ENCODE data around the gene HAND2.

HAND2 gene

DNA sequence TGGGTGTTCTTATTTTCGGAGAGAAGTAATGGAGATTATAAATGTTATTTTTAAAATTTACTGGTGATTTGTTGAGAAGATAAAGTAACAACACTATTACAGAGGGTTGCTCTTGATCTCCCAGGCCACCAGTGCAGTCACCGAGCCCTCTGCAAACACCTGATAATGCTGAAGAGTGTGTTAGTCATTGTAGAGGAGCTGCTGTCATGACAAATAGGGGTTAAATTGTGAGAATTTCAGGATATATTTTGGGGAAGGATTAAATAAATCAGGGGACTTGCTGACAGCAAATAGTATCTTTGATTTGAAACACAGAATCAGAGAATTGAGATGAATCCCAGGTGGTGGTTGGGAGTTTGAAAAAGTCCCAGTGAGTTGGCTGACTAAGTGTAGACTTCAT lies 16.7 kb upstream of the HAND2 start:
- TF ChIP-seq TEAD4 (IDR thresholded peaks at IDR 0.05): no peak
- TF ChIP-seq ZBTB7A (IDR thresholded peaks at IDR 0.05; ENCODE audit: low read depth): no peak
- TF ChIP-seq, protein P1, sequence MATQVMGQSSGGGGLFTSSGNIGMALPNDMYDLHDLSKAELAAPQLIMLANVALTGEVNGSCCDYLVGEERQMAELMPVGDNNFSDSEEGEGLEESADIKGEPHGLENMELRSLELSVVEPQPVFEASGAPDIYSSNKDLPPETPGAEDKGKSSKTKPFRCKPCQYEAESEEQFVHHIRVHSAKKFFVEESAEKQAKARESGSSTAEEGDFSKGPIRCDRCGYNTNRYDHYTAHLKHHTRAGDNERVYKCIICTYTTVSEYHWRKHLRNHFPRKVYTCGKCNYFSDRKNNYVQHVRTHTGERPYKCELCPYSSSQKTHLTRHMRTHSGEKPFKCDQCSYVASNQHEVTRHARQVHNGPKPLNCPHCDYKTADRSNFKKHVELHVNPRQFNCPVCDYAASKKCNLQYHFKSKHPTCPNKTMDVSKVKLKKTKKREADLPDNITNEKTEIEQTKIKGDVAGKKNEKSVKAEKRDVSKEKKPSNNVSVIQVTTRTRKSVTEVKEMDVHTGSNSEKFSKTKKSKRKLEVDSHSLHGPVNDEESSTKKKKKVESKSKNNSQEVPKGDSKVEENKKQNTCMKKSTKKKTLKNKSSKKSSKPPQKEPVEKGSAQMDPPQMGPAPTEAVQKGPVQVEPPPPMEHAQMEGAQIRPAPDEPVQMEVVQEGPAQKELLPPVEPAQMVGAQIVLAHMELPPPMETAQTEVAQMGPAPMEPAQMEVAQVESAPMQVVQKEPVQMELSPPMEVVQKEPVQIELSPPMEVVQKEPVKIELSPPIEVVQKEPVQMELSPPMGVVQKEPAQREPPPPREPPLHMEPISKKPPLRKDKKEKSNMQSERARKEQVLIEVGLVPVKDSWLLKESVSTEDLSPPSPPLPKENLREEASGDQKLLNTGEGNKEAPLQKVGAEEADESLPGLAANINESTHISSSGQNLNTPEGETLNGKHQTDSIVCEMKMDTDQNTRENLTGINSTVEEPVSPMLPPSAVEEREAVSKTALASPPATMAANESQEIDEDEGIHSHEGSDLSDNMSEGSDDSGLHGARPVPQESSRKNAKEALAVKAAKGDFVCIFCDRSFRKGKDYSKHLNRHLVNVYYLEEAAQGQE (IDR thresholded peaks at IDR 0.05; ENCODE audit: low read depth): no peak
- TF ChIP-seq TAF1 (IDR thresholded peaks at IDR 0.05; ENCODE audit: low read depth): no peak
- no peak for TF ChIP-seq NFIC (IDR thresholded peaks at IDR 0.05)
- no peak for TF ChIP-seq RAD21 (IDR thresholded peaks at IDR 0.05; ENCODE audit: low read depth)
- TF ChIP-seq, protein P2, sequence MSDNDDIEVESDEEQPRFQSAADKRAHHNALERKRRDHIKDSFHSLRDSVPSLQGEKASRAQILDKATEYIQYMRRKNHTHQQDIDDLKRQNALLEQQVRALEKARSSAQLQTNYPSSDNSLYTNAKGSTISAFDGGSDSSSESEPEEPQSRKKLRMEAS (IDR thresholded peaks at IDR 0.05): no peak
- no peak for TF ChIP-seq YY1 (IDR thresholded peaks at IDR 0.05; ENCODE audit: low read depth)
- TF ChIP-seq EGR1 (IDR thresholded peaks at IDR 0.05): no peak
- no peak for TF ChIP-seq CEBPB (IDR thresholded peaks at IDR 0.05)
- TF ChIP-seq, protein P3, sequence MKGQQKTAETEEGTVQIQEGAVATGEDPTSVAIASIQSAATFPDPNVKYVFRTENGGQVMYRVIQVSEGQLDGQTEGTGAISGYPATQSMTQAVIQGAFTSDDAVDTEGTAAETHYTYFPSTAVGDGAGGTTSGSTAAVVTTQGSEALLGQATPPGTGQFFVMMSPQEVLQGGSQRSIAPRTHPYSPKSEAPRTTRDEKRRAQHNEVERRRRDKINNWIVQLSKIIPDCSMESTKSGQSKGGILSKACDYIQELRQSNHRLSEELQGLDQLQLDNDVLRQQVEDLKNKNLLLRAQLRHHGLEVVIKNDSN (IDR thresholded peaks at IDR 0.05): no peak
- TF ChIP-seq FOXM1 (IDR thresholded peaks at IDR 0.05; ENCODE audit: borderline replicate concordance, low read depth): no peak
- no peak for TF ChIP-seq CREB1 (IDR thresholded peaks at IDR 0.05; ENCODE audit: low read depth)
- no peak for TF ChIP-seq TCF12 (IDR thresholded peaks at IDR 0.05; ENCODE audit: low read depth)

DNA sequence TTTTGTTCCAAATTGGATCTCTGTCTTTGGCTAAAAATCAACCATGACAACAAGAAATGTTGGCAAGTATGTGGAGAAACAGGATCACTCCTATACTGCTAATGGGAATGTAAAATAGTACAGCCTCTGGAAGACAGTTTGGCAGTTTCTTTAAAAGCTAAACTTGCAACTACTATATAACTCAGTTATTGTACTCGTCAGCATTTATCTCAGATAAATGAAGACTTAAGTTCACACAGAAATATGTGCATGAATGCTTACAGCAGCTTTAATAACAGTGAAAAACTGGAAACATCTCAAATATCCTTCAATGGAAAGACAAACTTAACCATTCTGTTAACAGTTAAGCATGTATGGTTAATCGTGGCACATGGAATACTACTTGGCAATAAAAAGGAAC lies 15.4 kb upstream of the HAND2 start:
- TF ChIP-seq CREB1 (IDR thresholded peaks at IDR 0.05; ENCODE audit: low read depth) (no peak), ZBTB7A (IDR thresholded peaks at IDR 0.05; ENCODE audit: low read depth) (no peak), NFIC (IDR thresholded peaks at IDR 0.05) (no peak), CEBPB (IDR thresholded peaks at IDR 0.05) (no peak)
- TF ChIP-seq, protein P1 (IDR thresholded peaks at IDR 0.05; ENCODE audit: low read depth): no peak
- TF ChIP-seq, protein P3 (IDR thresholded peaks at IDR 0.05): no peak

DNA sequence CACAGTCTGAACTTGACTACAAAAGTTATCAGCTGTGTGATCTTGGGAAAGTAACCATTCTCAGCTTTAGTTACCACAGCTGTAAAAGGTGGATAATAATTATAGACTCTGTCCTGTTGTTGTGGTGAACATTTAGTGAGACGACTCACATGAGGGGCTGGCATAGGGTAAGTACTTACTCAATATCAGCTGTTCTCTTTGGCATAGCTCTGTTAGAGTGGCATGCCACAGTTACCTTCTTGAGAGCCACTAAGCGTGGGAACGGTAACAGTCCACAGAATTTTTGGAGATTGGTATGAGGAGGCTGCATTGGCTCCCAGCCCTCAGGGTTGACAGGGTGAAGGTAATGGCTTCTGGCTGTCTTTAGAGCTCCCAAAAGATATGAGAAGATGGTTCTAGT lies 13.2 kb upstream of the HAND2 start:
- TF ChIP-seq ZBTB7A (IDR thresholded peaks at IDR 0.05; ENCODE audit: low read depth) (no peak), FOXM1 (IDR thresholded peaks at IDR 0.05; ENCODE audit: borderline replicate concordance, low read depth) (no peak), TEAD4 (IDR thresholded peaks at IDR 0.05) (no peak), TCF12 (IDR thresholded peaks at IDR 0.05; ENCODE audit: low read depth) (no peak), YY1 (IDR thresholded peaks at IDR 0.05; ENCODE audit: low read depth) (no peak)
- TF ChIP-seq, protein P3 (IDR thresholded peaks at IDR 0.05): no peak
- TF ChIP-seq, protein P2 (IDR thresholded peaks at IDR 0.05): no peak

DNA sequence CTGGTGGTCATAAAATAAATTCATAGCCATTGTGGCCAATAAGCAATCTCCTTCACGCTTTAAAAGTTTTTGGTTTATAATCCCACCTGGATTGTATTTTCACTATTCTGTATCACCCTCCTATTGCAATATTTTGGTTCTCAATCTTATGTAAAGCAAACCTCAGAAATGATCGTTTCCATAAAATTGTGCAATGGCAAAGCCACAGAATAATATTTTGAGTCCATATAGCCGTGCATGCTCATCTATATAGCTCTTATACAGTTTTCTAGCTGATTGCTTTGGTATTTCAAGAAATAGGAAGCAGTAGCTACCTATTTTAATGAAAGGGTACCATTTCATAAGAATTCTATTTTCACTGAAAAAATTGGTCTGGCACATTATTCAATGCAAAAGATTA lies 10.0 kb upstream of the HAND2 start:
- no peak for TF ChIP-seq TEAD4 (IDR thresholded peaks at IDR 0.05)
- TF ChIP-seq, protein P1 (IDR thresholded peaks at IDR 0.05; ENCODE audit: low read depth): no peak

DNA sequence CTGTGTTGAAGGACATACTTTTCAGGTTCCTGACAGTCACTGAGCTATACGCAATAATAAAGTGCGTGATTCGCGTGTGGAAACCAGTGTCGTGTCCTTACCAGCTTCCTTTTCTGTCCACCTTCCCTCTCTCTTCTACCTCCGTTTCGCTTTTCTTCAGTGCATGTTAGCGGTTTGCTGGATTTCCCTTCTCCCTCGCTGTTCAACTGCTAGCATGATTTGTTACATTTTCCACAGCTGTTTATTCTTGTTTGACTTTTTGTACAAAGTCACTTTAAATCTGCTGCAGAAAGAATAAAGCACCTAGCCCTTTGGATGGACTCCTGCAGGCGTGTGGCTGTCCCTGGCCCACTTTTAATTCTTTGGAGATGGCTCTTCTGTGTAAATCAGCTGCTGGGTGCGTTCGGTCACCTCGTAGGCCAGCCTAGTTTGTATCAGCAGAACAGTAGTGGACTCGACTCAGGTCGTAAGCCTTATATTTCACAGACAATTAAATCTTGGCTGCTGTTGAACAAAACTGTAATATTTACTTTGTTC lies 8.9 kb upstream of the HAND2 start:
- TF ChIP-seq NFIC (IDR thresholded peaks at IDR 0.05): no peak
- TF ChIP-seq TAF1 (IDR thresholded peaks at IDR 0.05; ENCODE audit: low read depth): no peak
- no peak for TF ChIP-seq EGR1 (IDR thresholded peaks at IDR 0.05)
- no peak for TF ChIP-seq RAD21 (IDR thresholded peaks at IDR 0.05; ENCODE audit: low read depth)
- TF ChIP-seq, protein P1 (IDR thresholded peaks at IDR 0.05; ENCODE audit: low read depth): no peak
- no peak for TF ChIP-seq EP300 (IDR thresholded peaks at IDR 0.05; ENCODE audit: borderline replicate concordance)
- no peak for TF ChIP-seq YY1 (IDR thresholded peaks at IDR 0.05; ENCODE audit: low read depth)
- no peak for TF ChIP-seq CEBPB (IDR thresholded peaks at IDR 0.05)
- TF ChIP-seq FOXM1 (IDR thresholded peaks at IDR 0.05; ENCODE audit: borderline replicate concordance, low read depth): no peak
- TF ChIP-seq ZBTB7A (IDR thresholded peaks at IDR 0.05; ENCODE audit: low read depth): no peak
- no peak for TF ChIP-seq CREB1 (IDR thresholded peaks at IDR 0.05; ENCODE audit: low read depth)
- no peak for TF ChIP-seq TCF12 (IDR thresholded peaks at IDR 0.05; ENCODE audit: low read depth)
- TF ChIP-seq, protein P2 (IDR thresholded peaks at IDR 0.05): no peak
- TF ChIP-seq, protein P3 (IDR thresholded peaks at IDR 0.05): no peak
- TF ChIP-seq TEAD4 (IDR thresholded peaks at IDR 0.05): no peak

Data from Ishikawa (cell line).